TTC549 (cell line): ENCODE measurements around the gene DEFB123.

Experiments
- FAIRE-seq: peaks from 2 replicates; lab custom pipeline; 2012; peaks lifted over from hg19 to GRCh38; lab: Jason Lieb, UNC

The DEFB123 gene

GRCh38 chr20:31474097-31474436 lies 33.6 kb downstream of the DEFB123 start:
- no peak for FAIRE-seq

- FAIRE-seq = no peak
These were observed 34.5 kb downstream of the DEFB123 start, which contains the start of the genes DEFB124 and REM1 for GRCh38 chr20:31474758-31475427. Gene DEFB124, minus strand, starts transcription at chr20:31475127. Its CDS starts 2,114 bp downstream, at chr20:31473013. Gene REM1, plus strand, starts transcription at chr20:31475288. Its CDS starts 1,158 bp downstream, at chr20:31476446.

GRCh38 chr20:31475472-31476293 lies 35.3 kb downstream of the DEFB123 start:
- no peak for FAIRE-seq

- no peak for FAIRE-seq
These were observed 35.8 kb downstream of the DEFB123 start for GRCh38 chr20:31476294-31476585.

- FAIRE-seq = no peak
These were observed 36.3 kb downstream of the DEFB123 start for GRCh38 chr20:31476643-31477215.

- FAIRE-seq = no peak
These were observed 43.6 kb downstream of the DEFB123 start for GRCh38 chr20:31484001-31484400.

GRCh38 chr20:31485450-31486339 lies 45.3 kb downstream of the DEFB123 start:
- FAIRE-seq = no peak

GRCh38 chr20:31488115-31488514 lies 47.7 kb downstream of the DEFB123 start:
- FAIRE-seq = no peak

- FAIRE-seq = no peak
These were observed 48.7 kb downstream of the DEFB123 start for GRCh38 chr20:31489152-31489551.

GRCh38 chr20:31490752-31491151 lies 50.3 kb downstream of the DEFB123 start:
- no peak for FAIRE-seq

GRCh38 chr20:31494131-31494530 lies 53.7 kb downstream of the DEFB123 start:
- FAIRE-seq = no peak

- FAIRE-seq = no peak
These were observed 56.4 kb downstream of the DEFB123 start for GRCh38 chr20:31496761-31497295.

GRCh38 chr20:31497838-31498540 lies 57.6 kb downstream of the DEFB123 start:
- FAIRE-seq = no peak
